Hepatocyte (in vitro differentiated cells): Measurements from ENCODE around the gene ERBB4. TPM values are rescaled to one million over a fixed set of nuclear protein-coding genes. Genes with fewer than 3 reads are reported as not detected.

ENCODE experiments used
- DNase-seq: peaks from one replicate; pipeline ENCODE4 v3.0.0-alpha.2; 2016; ENCODE audit warnings: low spot score
- H2AFZ ChIP-seq: fragments of 200-600 bp; sonication (generic); 2 replicates; pipeline ENCODE4 v1.6.0; 2016; ENCODE audit warnings: antibody characterized with exemption, mild to moderate bottlenecking
- H3K27ac ChIP-seq: fragments of 200-600 bp; sonication (generic); 2 replicates; pipeline ENCODE4 v1.5.1; 2016; ENCODE audit warnings: mild to moderate bottlenecking
- H3K27me3 ChIP-seq: fragments of 200-600 bp; sonication (generic); 2 replicates; pipeline ENCODE4 v1.6.1; 2016
- H3K36me3 ChIP-seq: fragments of 200-600 bp; sonication (generic); replicated peaks from 2 replicates; pipeline ENCODE4 v1.5.1; 2016; ENCODE audit warnings: low read depth; ENCODE audit not compliant: insufficient read depth
- H3K4me1 ChIP-seq: fragments of 200-600 bp; sonication (generic); 2 replicates; pipeline ENCODE4 v1.5.1; 2016; ENCODE audit warnings: mild to moderate bottlenecking, moderate library complexity; ENCODE audit not compliant: insufficient read depth
- H3K4me2 ChIP-seq: fragments of 200-600 bp; sonication (generic); 2 replicates; pipeline ENCODE4 v1.6.0; 2016
- H3K4me3 ChIP-seq: fragments of 200-600 bp; sonication (generic); 2 replicates; pipeline ENCODE4 v1.5.1; 2016; ENCODE audit warnings: mild to moderate bottlenecking
- H3K79me2 ChIP-seq: fragments of 200-600 bp; sonication (generic); 2 replicates; pipeline ENCODE4 v1.6.0; 2017; ENCODE audit warnings: mild to moderate bottlenecking
- H3K9me2 ChIP-seq: fragments of 200-600 bp; sonication (generic); replicated peaks from 2 replicates; pipeline ENCODE4 v1.6.0; 2017; ENCODE audit warnings: mild to moderate bottlenecking; ENCODE audit not compliant: insufficient read depth
- H3K9me3 ChIP-seq: fragments of 200-600 bp; sonication (generic); 2 replicates; pipeline ENCODE4 v1.5.1; 2016; ENCODE audit warnings: low read depth, mild to moderate bottlenecking
- H4K20me1 ChIP-seq: fragments of 200-600 bp; sonication (generic); 2 replicates; pipeline ENCODE4 v1.6.0; 2016; ENCODE audit warnings: mild to moderate bottlenecking; ENCODE audit not compliant: insufficient read depth, poor library complexity, severe bottlenecking
- EZH2 ChIP-seq: fragments of 200-600 bp; sonication (generic); IDR thresholded peaks from 2 replicates; pipeline ENCODE4 v1.6.1; 2016; ENCODE audit warnings: antibody characterized with exemption, mild to moderate bottlenecking, borderline replicate concordance
- EZH2phosphoT487 ChIP-seq: fragments of 200-600 bp; sonication (generic); IDR thresholded peaks from one replicate; pipeline ENCODE4 v1.6.1; 2018; ENCODE audit warnings: antibody characterized with exemption, mild to moderate bottlenecking, low read depth, moderate library complexity; ENCODE audit not compliant: unreplicated experiment, severe bottlenecking
- WGBS: methylation state at CpG from one replicate; pipeline ENCODE4 v1.1.6; 2016; ENCODE audit warnings: low lambda C conversion rate; ENCODE audit errors: missing lambda C conversion rate; 5-methylcytosine and 5-hydroxymethylcytosine counted together
- polyA plus RNA-seq: library from polyadenylated mRNA; unstranded; fragments of >200 nt; fragmentation: Nextera tagmentation; extraction: Ambion mirVana; gene quantifications from 2 replicates; pipeline ENCODE4 v1.2.1, GENCODE V29; 2016
- total RNA-seq: library from RNA; depleted of rRNA; stranded (reverse); fragments of >200 nt; gene quantifications from 2 replicates; pipeline ENCODE4 v1.2.3, GENCODE V29; 2014
- TF ChIP-seq, protein P1 (sequence below): fragments of 200-600 bp; sonication (generic); IDR thresholded peaks from 2 replicates; pipeline ENCODE4 v1.5.1; 2016; ENCODE audit warnings: antibody characterized with exemption, mild to moderate bottlenecking; ENCODE audit not compliant: poor library complexity

The ERBB4 gene
- total and polyA plus RNA-seq, 2 experiments from 2014 or later, result 3.4 to 3.9 TPM

DNA sequence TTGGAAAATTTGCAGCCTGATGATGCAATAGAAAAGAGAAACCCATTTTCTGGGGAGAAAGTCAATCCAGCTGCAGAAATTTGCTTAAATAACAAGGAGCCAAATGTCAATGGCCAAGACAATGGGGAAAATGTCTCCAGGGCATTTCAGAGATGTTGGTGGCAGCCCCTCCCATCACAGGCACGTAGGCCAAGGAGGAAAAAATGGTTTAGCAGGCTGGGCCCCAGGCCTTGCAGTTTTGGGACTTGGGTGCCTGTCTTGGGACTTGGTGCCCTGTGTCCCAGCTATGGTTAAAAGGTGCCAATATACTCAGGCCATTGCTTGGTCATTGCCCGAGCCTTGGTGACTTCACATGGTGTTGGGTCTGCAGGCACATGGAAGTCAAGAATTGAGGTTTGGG lies 368.2 kb downstream of the ERBB4 start:
- Histone ChIP-seq H3K27me3 (no peaks in the 10 kb centered on the region), H3K4me3 (no peak overlapping the region), H4K20me1 (no peaks in the 10 kb centered on the region), H3K4me2 (no peak overlapping the region), H3K36me3 (no peaks in the 10 kb centered on the region), H2AFZ (no peak overlapping the region), H3K9me3 (no peaks in the 10 kb centered on the region), H3K9me2 (no peaks in the 10 kb centered on the region), H3K27ac (no peak overlapping the region), H3K4me1 (no peaks in the 10 kb centered on the region), H3K79me2 (no peaks in the 10 kb centered on the region)
- TF ChIP-seq EZH2, result no peak
- TF ChIP-seq EZH2phosphoT487, result no peak
- 74% methylated on average over 2 of the region's 2 CpGs for WGBS
- DNase-seq, result no peak

DNA sequence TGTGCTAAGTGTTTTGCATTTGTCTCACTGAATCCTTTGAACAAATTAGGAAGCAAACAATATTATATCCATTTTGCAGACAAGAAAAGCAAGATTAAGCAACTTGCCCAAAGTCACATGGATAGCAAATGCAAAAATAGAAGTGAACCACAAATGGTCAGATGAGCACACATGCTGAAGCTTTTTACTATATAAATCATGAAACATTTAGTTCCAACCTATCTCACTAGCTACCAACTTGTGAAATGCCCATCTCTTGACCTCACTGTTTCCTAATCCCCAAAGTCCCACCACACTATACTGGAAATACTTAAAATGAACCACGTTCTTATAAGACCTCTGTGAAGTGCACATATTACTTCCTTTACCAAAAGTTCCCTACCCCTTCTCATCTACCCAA lies 380.5 kb downstream of the ERBB4 start:
- 88% methylated on average over 1 of the region's 1 CpG for WGBS
- Histone ChIP-seq H3K79me2 (no peaks in the 10 kb centered on the region), H3K4me2 (no peak overlapping the region)

DNA sequence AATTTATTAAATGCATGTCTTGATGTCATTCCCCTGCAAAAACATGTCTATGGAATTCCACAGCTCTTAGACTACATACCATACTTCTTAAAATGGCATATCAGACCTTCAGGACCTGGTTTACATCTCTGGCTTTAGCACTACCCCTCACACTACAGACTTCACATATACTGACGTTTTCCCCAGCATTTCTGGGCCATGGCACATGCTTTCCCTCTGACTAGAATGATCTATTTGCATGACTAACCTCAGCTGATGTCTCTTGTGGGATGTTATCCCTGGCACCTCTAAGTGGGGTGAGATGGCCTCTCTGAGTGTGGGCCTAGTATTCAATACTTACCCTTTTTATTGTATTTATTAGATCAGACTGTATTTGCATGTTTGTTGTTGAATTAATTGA lies 381.6 kb downstream of the ERBB4 start:
- no peaks in the 10 kb centered on the region for H4K20me1 ChIP-seq
- H3K27me3 ChIP-seq, result no peaks in the 10 kb centered on the region
- no peaks in the 10 kb centered on the region for H3K36me3 ChIP-seq
- DNase-seq, result no peak
- H3K79me2 ChIP-seq, result no peaks in the 10 kb centered on the region
- H3K9me2 ChIP-seq, result no peaks in the 10 kb centered on the region
- H3K4me1 ChIP-seq, result no peaks in the 10 kb centered on the region
- H3K4me2 ChIP-seq, result no peak overlapping the region
- WGBS, result 45% methylated on average over 1 of the region's 1 CpG
- H3K4me3 ChIP-seq, result no peak overlapping the region
- no peak overlapping the region for H3K27ac ChIP-seq
- no peaks in the 10 kb centered on the region for H3K9me3 ChIP-seq
- TF ChIP-seq, protein P1, sequence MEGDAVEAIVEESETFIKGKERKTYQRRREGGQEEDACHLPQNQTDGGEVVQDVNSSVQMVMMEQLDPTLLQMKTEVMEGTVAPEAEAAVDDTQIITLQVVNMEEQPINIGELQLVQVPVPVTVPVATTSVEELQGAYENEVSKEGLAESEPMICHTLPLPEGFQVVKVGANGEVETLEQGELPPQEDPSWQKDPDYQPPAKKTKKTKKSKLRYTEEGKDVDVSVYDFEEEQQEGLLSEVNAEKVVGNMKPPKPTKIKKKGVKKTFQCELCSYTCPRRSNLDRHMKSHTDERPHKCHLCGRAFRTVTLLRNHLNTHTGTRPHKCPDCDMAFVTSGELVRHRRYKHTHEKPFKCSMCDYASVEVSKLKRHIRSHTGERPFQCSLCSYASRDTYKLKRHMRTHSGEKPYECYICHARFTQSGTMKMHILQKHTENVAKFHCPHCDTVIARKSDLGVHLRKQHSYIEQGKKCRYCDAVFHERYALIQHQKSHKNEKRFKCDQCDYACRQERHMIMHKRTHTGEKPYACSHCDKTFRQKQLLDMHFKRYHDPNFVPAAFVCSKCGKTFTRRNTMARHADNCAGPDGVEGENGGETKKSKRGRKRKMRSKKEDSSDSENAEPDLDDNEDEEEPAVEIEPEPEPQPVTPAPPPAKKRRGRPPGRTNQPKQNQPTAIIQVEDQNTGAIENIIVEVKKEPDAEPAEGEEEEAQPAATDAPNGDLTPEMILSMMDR, result no peak
- TF ChIP-seq EZH2 (no peak), EZH2phosphoT487 (no peak)
- H2AFZ ChIP-seq, result no peak overlapping the region

More for the DNA sequence above, 380.5 kb downstream of the ERBB4 start:
- H3K9me3 ChIP-seq, result no peaks in the 10 kb centered on the region
- H3K27me3 ChIP-seq, result no peaks in the 10 kb centered on the region
- no peak overlapping the region for H3K4me3 ChIP-seq
- no peak overlapping the region for H2AFZ ChIP-seq
- H3K4me1 ChIP-seq, result no peaks in the 10 kb centered on the region
- no peaks in the 10 kb centered on the region for H3K9me2 ChIP-seq
- no peak for DNase-seq
- no peaks in the 10 kb centered on the region for H3K36me3 ChIP-seq
- H3K27ac ChIP-seq, result no peak overlapping the region
- H4K20me1 ChIP-seq, result no peaks in the 10 kb centered on the region
- TF ChIP-seq, protein P1, result no peak
- no peak for TF ChIP-seq EZH2phosphoT487
- no peak for TF ChIP-seq EZH2

DNA sequence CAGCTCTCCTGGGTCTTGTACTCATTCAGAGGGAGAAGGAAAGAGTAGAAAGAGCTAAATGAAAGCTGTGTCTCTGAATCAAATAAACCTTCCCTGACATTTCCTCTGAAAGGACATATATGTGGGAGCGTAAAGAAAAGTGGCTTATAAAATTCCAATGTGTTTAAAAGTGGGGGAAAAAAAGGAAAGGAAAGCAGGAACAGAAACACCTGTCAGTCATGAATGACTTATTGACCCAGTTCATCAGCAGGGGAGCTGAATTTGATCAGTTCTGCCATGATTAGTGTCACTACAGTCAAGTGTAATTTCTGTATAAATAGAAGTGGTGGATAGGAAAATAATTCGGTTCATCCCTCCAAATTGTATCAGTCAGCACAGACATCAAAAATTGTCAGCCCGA lies 382.5 kb downstream of the ERBB4 start:
- TF ChIP-seq, protein P1, result no peak
- TF ChIP-seq EZH2 (no peak), EZH2phosphoT487 (no peak)
- Histone ChIP-seq H3K9me3 (no peaks in the 10 kb centered on the region), H3K4me2 (no peak overlapping the region), H3K27ac (no peak overlapping the region), H3K4me3 (no peak overlapping the region), H3K36me3 (no peaks in the 10 kb centered on the region), H3K79me2 (no peaks in the 10 kb centered on the region), H3K9me2 (no peaks in the 10 kb centered on the region), H2AFZ (no peak overlapping the region), H3K4me1 (no peaks in the 10 kb centered on the region), H4K20me1 (no peaks in the 10 kb centered on the region), H3K27me3 (no peaks in the 10 kb centered on the region)
- DNase-seq, result no peak
- 95% methylated on average over 3 of the region's 3 CpGs for WGBS
